Endodermal cell (in vitro differentiated cells): ENCODE results near the gene TRABD. TPM values are rescaled to one million over a fixed set of nuclear protein-coding genes. Genes with fewer than 3 reads are reported as not detected.

Experiments
- DNase-seq: peaks from one replicate; pipeline ENCODE4 v3.0.0-alpha.2; 2017
- H3K27ac ChIP-seq: 2 replicates; pipeline ENCODE4 v1.5.1; 2013; ENCODE audit warnings: mild to moderate bottlenecking, low read depth, low read length, moderate library complexity
- H3K27me3 ChIP-seq: 2 replicates; pipeline ENCODE4 v1.6.1; 2013; ENCODE audit warnings: mild to moderate bottlenecking, low read length, moderate library complexity; ENCODE audit not compliant: insufficient read depth, control insufficient read depth, poor library complexity, severe bottlenecking
- H3K36me3 ChIP-seq: 2 replicates; pipeline ENCODE4 v1.7.0; 2013; ENCODE audit warnings: mild to moderate bottlenecking, low read length, moderate library complexity; ENCODE audit not compliant: control insufficient read depth, insufficient read depth
- H3K4me1 ChIP-seq: one replicate; pipeline ENCODE4 v1.7.0; 2013; ENCODE audit warnings: low read length; ENCODE audit not compliant: control insufficient read depth, insufficient read depth
- H3K4me3 ChIP-seq: 2 replicates; pipeline ENCODE4 v1.5.1; 2013; ENCODE audit warnings: mild to moderate bottlenecking, low read length, moderate library complexity
- H3K9ac ChIP-seq: 2 replicates; pipeline ENCODE4 v1.6.1; 2013; ENCODE audit warnings: mild to moderate bottlenecking, low read length, moderate library complexity; ENCODE audit not compliant: poor library complexity, severe bottlenecking; ENCODE audit errors: extremely low read depth
- H3K9me3 ChIP-seq: 2 replicates; pipeline ENCODE4 v1.6.1; 2013; ENCODE audit warnings: mild to moderate bottlenecking, low read length, moderate library complexity; ENCODE audit not compliant: control insufficient read depth
- H3K27ac Mint-ChIP-seq: 2 replicates; pipeline ENCODE4 v1.8.0; 2020; ENCODE audit warnings: mixed read lengths
- H3K27me3 Mint-ChIP-seq: 2 replicates; pipeline ENCODE4 v1.8.0; 2021; ENCODE audit warnings: mild to moderate bottlenecking, mixed read lengths; ENCODE audit not compliant: insufficient read depth
- H3K36me3 Mint-ChIP-seq: 2 replicates; pipeline ENCODE4 v1.8.0; 2020; ENCODE audit warnings: low read depth, mixed read lengths
- H3K4me1 Mint-ChIP-seq: 2 replicates; pipeline ENCODE4 v1.8.0; 2020; ENCODE audit warnings: mixed read lengths
- H3K4me3 Mint-ChIP-seq: 2 replicates; pipeline ENCODE4 v1.8.0; 2020; ENCODE audit warnings: mild to moderate bottlenecking, moderate library complexity, mixed read lengths
- H3K9me3 Mint-ChIP-seq: 2 replicates; pipeline ENCODE4 v1.8.0; 2020; ENCODE audit warnings: mild to moderate bottlenecking, mixed read lengths
- WGBS, 2 experiments: methylation state at CpG; one replicate each; pipeline versions ENCODE4 v1.1.5 to v1.1.7; 2013; ENCODE audit warnings: missing lambda C conversion rate in 2 of 2, mixed read lengths in 1 of 2; ENCODE audit not compliant: insufficient coverage in 1 of 2, insufficient read length in 1 of 2; 5-methylcytosine and 5-hydroxymethylcytosine counted together
- total RNA-seq, 2 donors: library from RNA; stranded (reverse); fragmentation: NEBNext Ultra II Directional in 1 of 2; extraction: Animal tissue kit (Norgen Biotek cat#: 25700) in 1 of 2; gene quantifications; 2 replicates in 1 of 2; 3 replicates in 1 of 2; pipeline ENCODE4 v1.2.1, GENCODE V29; 2021
- TF ChIP-seq, protein P1 (sequence below): fragments of 200-600 bp; sonication (generic); conservative IDR thresholded peaks from 2 replicates; pipeline ENCODE4 v1.5.0; 2021; ENCODE audit warnings: antibody characterized with exemption, mild to moderate bottlenecking

The TRABD gene
- total RNA-seq, 2 donors from 2014 or later: 49.6 to 56.4 TPM

DNA sequence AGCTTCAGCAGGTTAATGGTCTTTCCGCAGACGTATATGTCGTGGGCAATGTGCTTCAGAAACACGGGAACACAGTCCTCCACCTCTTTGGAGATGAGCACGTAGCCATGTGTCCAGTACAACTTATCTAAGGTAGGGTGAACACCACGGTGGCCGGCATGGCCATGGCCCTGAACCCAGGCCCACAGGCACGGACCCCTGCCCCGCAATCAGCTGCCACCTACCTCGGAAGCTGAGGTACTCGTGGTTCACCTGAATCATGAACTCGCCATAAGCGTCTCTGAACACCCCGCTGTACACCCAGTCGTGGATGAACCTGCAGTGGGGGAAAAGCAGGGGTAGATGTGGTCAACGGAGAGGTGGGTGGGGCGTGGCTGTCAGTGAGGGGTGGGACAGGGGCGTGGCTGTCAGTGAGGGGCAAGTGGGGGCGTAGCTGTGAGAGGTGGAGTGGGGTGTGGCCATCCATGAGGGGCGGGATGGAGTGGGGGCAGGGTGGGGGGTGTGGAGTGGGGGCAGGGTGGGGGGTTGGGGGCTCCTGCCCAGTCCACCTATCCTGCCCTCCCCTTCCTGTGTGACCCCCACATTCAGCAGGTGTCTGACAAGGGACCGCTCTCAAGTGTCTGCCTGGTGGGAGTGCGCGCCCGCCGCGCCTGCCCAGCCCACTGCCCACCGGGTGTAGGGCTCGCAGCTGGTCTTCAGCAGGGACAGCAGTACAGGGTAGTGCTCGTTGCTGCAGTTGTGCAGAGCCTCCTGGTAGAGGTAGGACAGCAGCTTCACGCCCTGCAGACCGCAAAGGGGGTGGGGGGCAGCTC is 40.6 kb downstream of the TRABD start:
- Histone ChIP-seq H3K4me1 (no peaks in the 10 kb centered on the region), H3K9me3 (no peaks in the 10 kb centered on the region), H3K27ac (no peak overlapping the region), H3K9ac (no peak overlapping the region), H3K4me3 (no peak overlapping the region), H3K36me3 (peaks cover 7% of the 10 kb centered on the region), H3K27me3 (no peaks in the 10 kb centered on the region)
- Mint-ChIP-seq H3K4me1 (no peaks in the 10 kb centered on the region), H3K4me3 (no peak overlapping the region), H3K9me3 (no peaks in the 10 kb centered on the region), H3K27ac (no peak overlapping the region), H3K27me3 (no peaks in the 10 kb centered on the region), H3K36me3 (peaks cover 42% of the 10 kb centered on the region)
- 94 to 98% methylated on average over 19 to 29 of the region's 31 CpGs for WGBS, 2 experiments
- DNase-seq: no peak
- TF ChIP-seq, protein P1, sequence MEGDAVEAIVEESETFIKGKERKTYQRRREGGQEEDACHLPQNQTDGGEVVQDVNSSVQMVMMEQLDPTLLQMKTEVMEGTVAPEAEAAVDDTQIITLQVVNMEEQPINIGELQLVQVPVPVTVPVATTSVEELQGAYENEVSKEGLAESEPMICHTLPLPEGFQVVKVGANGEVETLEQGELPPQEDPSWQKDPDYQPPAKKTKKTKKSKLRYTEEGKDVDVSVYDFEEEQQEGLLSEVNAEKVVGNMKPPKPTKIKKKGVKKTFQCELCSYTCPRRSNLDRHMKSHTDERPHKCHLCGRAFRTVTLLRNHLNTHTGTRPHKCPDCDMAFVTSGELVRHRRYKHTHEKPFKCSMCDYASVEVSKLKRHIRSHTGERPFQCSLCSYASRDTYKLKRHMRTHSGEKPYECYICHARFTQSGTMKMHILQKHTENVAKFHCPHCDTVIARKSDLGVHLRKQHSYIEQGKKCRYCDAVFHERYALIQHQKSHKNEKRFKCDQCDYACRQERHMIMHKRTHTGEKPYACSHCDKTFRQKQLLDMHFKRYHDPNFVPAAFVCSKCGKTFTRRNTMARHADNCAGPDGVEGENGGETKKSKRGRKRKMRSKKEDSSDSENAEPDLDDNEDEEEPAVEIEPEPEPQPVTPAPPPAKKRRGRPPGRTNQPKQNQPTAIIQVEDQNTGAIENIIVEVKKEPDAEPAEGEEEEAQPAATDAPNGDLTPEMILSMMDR: no peak

DNA sequence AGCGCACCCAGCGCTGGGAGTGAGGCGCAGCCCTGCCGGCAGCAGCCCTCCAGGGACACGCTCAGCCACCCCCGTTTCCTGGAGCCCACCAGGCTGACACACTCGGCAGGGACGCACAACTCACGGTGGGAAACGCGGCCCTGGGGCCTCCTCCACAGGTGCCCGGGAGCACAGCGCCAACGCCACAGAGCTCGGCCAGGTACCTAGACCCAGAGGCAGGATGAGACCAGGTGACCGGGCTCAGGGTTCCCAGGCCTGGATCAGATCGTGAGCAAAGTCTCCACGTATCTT is 41.1 kb downstream of the TRABD start:
- H3K9me3 ChIP-seq: no peaks in the 10 kb centered on the region
- no peaks in the 10 kb centered on the region for H3K4me1 Mint-ChIP-seq
- no peak for DNase-seq
- no peak overlapping the region for H3K27ac Mint-ChIP-seq
- H3K27ac ChIP-seq: no peak overlapping the region
- peaks cover 6% of the 10 kb centered on the region for H3K36me3 ChIP-seq
- H3K4me1 ChIP-seq: no peaks in the 10 kb centered on the region
- no peak overlapping the region for H3K4me3 ChIP-seq
- H3K9ac ChIP-seq: no peak overlapping the region
- peaks cover 42% of the 10 kb centered on the region for H3K36me3 Mint-ChIP-seq
- TF ChIP-seq, protein P1: no peak
- H3K27me3 Mint-ChIP-seq: no peaks in the 10 kb centered on the region
- no peaks in the 10 kb centered on the region for H3K27me3 ChIP-seq
- no peak overlapping the region for H3K4me3 Mint-ChIP-seq
- no peaks in the 10 kb centered on the region for H3K9me3 Mint-ChIP-seq
- 93 to 98% methylated on average over 6 to 18 of the region's 18 CpGs for WGBS, 2 experiments

DNA sequence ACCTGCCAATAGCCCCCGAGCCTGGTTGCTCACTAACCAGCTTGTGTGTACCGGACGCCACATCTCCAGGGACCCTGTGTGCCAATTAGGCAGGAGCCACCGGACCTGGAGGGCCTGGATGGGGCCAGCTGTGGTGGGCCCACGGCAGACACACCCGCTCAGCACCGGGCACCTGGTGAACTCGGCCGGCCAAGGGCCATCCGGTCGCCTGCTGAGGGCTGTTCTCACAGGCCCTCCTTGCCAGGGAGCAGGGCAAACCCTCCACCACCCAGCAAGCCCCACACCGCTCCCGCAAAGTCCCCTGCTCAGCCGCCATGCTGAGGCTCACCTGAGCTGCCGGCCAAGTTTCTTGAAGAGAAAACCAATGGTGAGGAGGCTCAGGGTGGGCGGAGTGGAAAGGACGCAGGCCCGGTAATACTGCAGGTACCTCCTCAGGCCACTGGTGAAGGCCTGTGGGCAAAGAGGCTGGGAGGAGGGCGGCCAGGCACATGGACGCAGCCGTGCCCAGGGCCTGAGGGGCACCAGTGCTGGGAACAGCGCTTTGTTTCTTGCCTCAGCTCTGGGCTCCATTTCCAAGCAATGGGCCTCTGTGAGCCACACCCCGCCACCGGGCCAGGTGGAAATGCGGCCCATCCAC is 42.0 kb downstream of the TRABD start:
- no peak overlapping the region for H3K4me3 Mint-ChIP-seq
- H3K36me3 Mint-ChIP-seq: peaks cover 36% of the 10 kb centered on the region
- TF ChIP-seq, protein P1: no peak
- peak; percentile 26 for DNase-seq
- no peaks in the 10 kb centered on the region for H3K4me1 ChIP-seq
- no peaks in the 10 kb centered on the region for H3K9me3 Mint-ChIP-seq
- H3K27me3 ChIP-seq: no peaks in the 10 kb centered on the region
- no peaks in the 10 kb centered on the region for H3K27me3 Mint-ChIP-seq
- H3K27ac Mint-ChIP-seq: no peak overlapping the region
- H3K9ac ChIP-seq: no peak overlapping the region
- no peak overlapping the region for H3K27ac ChIP-seq
- H3K4me3 ChIP-seq: no peak overlapping the region
- H3K36me3 ChIP-seq: peaks cover 5% of the 10 kb centered on the region
- WGBS, 2 experiments: 91 to 98% methylated on average over 14 to 25 of the region's 25 CpGs
- no peaks in the 10 kb centered on the region for H3K4me1 Mint-ChIP-seq
- no peaks in the 10 kb centered on the region for H3K9me3 ChIP-seq
